Ovary (tissue), 9 donors: ENCODE measurements around the gene METTL22. TPM values are rescaled to one million over a fixed set of nuclear protein-coding genes. Genes with fewer than 3 reads are reported as not detected.

ENCODE experiments used
- DNase-seq, 5 donors: peaks; one replicate each; pipeline ENCODE4 v3.0.0-alpha.2; 2019 to 2020
- H3K27ac ChIP-seq, 2 donors: fragments of 200-600 bp; one replicate each; pipeline versions ENCODE4 v1.5.1 to v1.8.0; 2019 to 2022
- H3K27me3 ChIP-seq: fragments of 200-600 bp; one replicate; pipeline ENCODE4 v1.8.0; 2022
- H3K36me3 ChIP-seq: fragments of 200-600 bp; sonication (generic); one replicate; pipeline ENCODE4 v1.5.1; 2019
- H3K4me1 ChIP-seq: one replicate; pipeline ENCODE4 v1.8.1; 2013; ENCODE audit warnings: mild to moderate bottlenecking, moderate library complexity; ENCODE audit not compliant: insufficient read depth
- H3K4me3 ChIP-seq: fragments of 200-600 bp; sonication (generic); one replicate; pipeline ENCODE4 v1.5.1; 2017
- H3K9me3 ChIP-seq, 2 donors: fragments of 200-600 bp in 1 of 2; sonication (generic) in 1 of 2; one replicate each; pipeline versions ENCODE4 v1.5.1 to v1.8.1; 2013 to 2019; ENCODE audit warnings: mild to moderate bottlenecking in 1 of 2, moderate library complexity in 1 of 2
- EP300 ChIP-seq: sonication (generic); formaldehyde crosslinking; IDR thresholded peaks from one replicate; pipeline ENCODE4 v1.6.1; 2017; ENCODE audit warnings: antibody characterized with exemption
- POLR2A ChIP-seq: fragments of 450-650 bp; IDR thresholded peaks from one replicate; pipeline ENCODE4 v1.6.1; 2017; ENCODE audit warnings: antibody characterized with exemption, mild to moderate bottlenecking, moderate library complexity
- WGBS, 3 donors: extraction: QIAGEN DNeasy Blood & Tissue Kit in 1 of 3; methylation state at CpG; one replicate each; pipeline versions ENCODE4 v1.1.5 to v1.1.7; 2013 to 2017; 5-methylcytosine and 5-hydroxymethylcytosine counted together
- intact Hi-C, 4 donors: fragments of 100-400 bp; cut with DNase I; formaldehyde crosslinking; loops; one replicate each; pipeline versions ENCODE4 v1.11.0 to v1.15.1; 2022 to 2023
- polyA plus RNA-seq, 2 donors: library from polyadenylated mRNA; stranded (reverse); fragments of 200-250 nt in 1 of 2; fragments of 350-450 nt in 1 of 2; fragmentation: Illumina TruSeq in 1 of 2; extraction: RNeasy Lipid Tissue Mini Kit (QIAGEN cat#74804) in 1 of 2; gene quantifications; one replicate each; pipeline ENCODE4 v1.2.3, GENCODE V29; 2013 to 2014
- total RNA-seq, 7 donors: library from RNA; depleted of rRNA in 2 of 7; stranded (reverse); fragments of >200 nt in 2 of 7; fragmentation: NEBNext Ultra II Directional in 3 of 7; extraction: Animal tissue kit (Norgen Biotek cat#: 25700) in 3 of 7; gene quantifications; one replicate each; pipeline versions ENCODE4 v1.1.0 to v1.2.4, GENCODE V29; 2016 to 2023
- TF ChIP-seq, protein P1 (sequence below), 3 donors: fragments of 450-650 bp in 2 of 3; fragments of 200-600 bp in 1 of 3; IDR thresholded peaks; one replicate each; pipeline versions ENCODE4 v1.5.1 to v1.8.0; 2016 to 2022; ENCODE audit warnings: antibody characterized with exemption in 3 of 3, mild to moderate bottlenecking in 1 of 3
- donor health status: DM: no; HTN: no; CAD: no; lungs with moderate emphysema.
- donor health status: DM: no; HTN: no; CAD: no.
- donor health status: Bipolar disorder and iron deficiency.
- donor health status: DM: yes; HTN: yes; CAD: no.
- donor health status: DM: no; HTN: no; CAD: no.
- donor health status: DM: yes; HTN: yes; CAD: no.

METTL22 gene
- total and polyA plus RNA-seq, 9 donors = 14.2 to 45.8 (median 29.1) TPM

DNA sequence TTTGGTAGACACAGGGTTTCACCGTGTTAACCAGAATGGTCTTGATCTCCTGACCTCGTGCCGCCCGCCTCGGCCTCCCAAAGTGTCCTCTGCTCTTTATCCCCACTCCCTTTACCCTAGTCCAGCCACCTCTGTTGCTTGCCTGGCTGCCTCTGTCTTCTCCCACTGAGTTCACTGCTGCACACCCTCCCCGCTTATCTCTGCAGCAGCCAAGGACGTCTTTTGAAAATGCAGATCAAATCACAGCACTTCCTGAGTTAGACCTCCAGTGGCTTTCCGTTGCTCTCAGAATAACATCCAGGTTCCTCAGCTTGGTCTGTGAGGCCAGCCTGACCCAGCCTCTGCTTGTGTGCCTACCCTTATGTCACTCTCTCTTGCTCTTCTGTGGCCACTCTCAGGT, 5.4 kb downstream of the METTL22 start:
- DNase-seq = no peak
- TF ChIP-seq, protein P1, sequence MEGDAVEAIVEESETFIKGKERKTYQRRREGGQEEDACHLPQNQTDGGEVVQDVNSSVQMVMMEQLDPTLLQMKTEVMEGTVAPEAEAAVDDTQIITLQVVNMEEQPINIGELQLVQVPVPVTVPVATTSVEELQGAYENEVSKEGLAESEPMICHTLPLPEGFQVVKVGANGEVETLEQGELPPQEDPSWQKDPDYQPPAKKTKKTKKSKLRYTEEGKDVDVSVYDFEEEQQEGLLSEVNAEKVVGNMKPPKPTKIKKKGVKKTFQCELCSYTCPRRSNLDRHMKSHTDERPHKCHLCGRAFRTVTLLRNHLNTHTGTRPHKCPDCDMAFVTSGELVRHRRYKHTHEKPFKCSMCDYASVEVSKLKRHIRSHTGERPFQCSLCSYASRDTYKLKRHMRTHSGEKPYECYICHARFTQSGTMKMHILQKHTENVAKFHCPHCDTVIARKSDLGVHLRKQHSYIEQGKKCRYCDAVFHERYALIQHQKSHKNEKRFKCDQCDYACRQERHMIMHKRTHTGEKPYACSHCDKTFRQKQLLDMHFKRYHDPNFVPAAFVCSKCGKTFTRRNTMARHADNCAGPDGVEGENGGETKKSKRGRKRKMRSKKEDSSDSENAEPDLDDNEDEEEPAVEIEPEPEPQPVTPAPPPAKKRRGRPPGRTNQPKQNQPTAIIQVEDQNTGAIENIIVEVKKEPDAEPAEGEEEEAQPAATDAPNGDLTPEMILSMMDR (IDR thresholded peaks at IDR 0.05) = no peak
- no peak for TF ChIP-seq EP300
- TF ChIP-seq POLR2A = no peak
- Histone ChIP-seq H3K27ac (no peak overlapping the region), H3K36me3 (no peaks in the 10 kb centered on the region), H3K4me3 (no peak overlapping the region), H3K4me1 (no peaks in the 10 kb centered on the region), H3K9me3 (no peaks in the 10 kb centered on the region), H3K27me3 (no peaks in the 10 kb centered on the region)
- WGBS, 3 donors = 83 to 89% (median 88%) methylated on average over 8 of the region's 8 CpGs
- intact Hi-C loops = no loop called here

DNA sequence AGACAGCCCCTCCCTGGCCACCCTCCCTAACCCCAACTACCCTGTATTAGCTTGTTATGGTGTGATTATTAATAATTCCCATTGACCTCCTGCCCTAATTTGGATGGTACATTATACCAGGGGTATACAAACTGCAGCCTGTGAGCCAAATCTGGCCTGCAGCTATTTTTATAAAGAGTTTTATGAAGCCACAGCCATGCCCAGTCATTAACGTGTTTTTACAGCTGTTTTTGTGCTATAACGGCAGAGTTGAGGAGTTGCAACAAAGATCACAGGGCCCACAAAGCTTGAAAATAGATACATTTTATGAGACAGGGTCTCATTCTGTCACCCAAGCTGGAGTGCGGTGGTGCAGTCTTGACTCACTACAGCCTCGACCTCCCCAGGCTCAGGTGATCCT, 6.0 kb downstream of the METTL22 start:
- H3K27me3 ChIP-seq = no peaks in the 10 kb centered on the region
- H3K27ac ChIP-seq = no peak overlapping the region
- no peaks in the 10 kb centered on the region for H3K36me3 ChIP-seq
- H3K4me1 ChIP-seq = no peaks in the 10 kb centered on the region
- DNase-seq = no peak
- H3K9me3 ChIP-seq = no peaks in the 10 kb centered on the region
- TF ChIP-seq POLR2A (no peak), EP300 (no peak)
- TF ChIP-seq, protein P1 (IDR thresholded peaks at IDR 0.05) = no peak
- H3K4me3 ChIP-seq = no peak overlapping the region
- intact Hi-C loops = no loop called here
- 78 to 83% (median 82%) methylated on average over 4 of the region's 4 CpGs for WGBS, 3 donors

DNA sequence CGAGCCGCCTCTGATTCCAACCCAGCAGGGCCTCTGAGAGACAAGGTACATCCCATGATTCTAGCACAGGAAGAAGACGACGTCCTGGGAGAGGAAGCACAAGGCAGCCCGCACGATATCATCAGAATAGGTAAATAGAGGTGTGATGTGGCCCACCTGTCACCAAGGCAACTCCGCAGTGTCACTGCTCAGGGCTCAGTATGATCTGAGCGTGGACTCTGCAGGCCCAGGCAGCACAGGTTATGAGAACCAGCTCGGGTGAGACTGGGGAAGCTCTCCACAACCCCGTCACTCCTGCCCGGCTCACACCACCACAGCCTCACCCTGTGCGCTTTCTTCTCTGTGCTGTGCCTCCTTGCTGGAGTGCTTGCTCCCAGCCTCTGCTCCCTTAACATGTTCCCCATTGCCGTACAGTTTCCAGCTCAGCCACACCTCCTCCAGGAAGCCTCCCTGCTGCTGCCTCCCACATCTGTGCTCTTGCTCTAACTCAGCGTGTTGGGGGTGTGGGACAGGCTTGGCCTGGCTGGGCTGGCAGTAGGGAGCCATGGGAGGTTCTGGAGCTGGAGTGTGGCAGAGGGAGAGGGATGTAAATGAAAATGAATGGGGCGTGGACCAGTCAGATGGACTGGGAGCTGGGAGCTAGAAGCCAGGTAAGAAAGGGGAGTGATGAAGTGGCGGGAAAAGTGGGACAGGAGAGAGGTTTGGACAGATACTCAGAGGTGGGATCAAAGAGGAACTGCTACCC, 7.7 kb downstream of the METTL22 start:
- Histone ChIP-seq H3K27me3 (no peaks in the 10 kb centered on the region), H3K9me3 (no peaks in the 10 kb centered on the region), H3K27ac (no peak overlapping the region), H3K36me3 (no peaks in the 10 kb centered on the region), H3K4me1 (no peaks in the 10 kb centered on the region), H3K4me3 (no peak overlapping the region)
- no peak for TF ChIP-seq EP300
- TF ChIP-seq, protein P1 (IDR thresholded peaks at IDR 0.05) = no peak
- no peak for TF ChIP-seq POLR2A
- intact Hi-C loops = no loop called here
- DNase-seq = no peak
- 88 to 93% (median 90%) methylated on average over 16 of the region's 16 CpGs for WGBS, 3 donors

DNA sequence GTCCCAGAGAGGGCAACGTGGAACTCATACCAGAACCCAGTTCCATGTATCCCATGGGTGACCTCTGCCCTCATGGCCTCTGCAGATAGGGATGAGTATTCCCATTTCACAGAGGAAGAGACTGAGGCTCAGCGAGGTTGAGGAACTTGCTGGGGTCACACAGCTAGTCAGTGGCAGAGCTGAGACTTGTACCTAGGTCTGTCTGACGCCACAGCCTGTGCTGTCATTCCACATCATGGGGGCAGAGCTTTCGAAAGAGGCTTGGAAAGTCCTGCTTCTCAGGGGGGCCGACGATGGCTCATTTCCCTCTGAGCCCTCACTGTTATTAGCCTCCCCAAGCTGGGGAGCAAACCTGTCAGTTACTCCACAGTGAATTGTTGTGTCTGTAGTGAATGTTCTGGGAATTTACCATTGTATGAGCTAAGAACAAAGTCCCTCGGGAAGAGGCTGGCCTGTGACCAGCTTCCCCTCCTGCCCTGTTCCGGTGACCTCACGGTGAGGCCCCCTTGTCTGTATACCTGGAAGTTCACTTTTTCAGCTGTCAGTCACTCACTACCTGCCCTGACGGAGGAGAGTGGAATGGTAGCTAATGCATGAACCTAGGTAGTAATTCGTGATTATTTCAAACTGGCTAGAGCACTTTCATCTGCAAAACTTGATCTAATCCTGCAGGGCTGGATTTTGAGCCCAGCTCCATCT, 8.9 kb downstream of the METTL22 start:
- no peak for TF ChIP-seq POLR2A
- TF ChIP-seq, protein P1 (IDR thresholded peaks at IDR 0.05) = no peak
- TF ChIP-seq EP300 = no peak
- intact Hi-C loops = no loop called here
- Histone ChIP-seq H3K9me3 (no peaks in the 10 kb centered on the region), H3K27ac (no peak overlapping the region), H3K27me3 (no peaks in the 10 kb centered on the region), H3K4me1 (no peaks in the 10 kb centered on the region), H3K4me3 (no peak overlapping the region), H3K36me3 (no peaks in the 10 kb centered on the region)
- 82 to 88% (median 84%) methylated on average over 11 of the region's 11 CpGs for WGBS, 3 donors
- no peak for DNase-seq
